ENCODE results near the gene SLC22A17. TPM values are rescaled to one million over a fixed set of nuclear protein-coding genes. Genes with fewer than 3 reads are reported as not detected.

The SLC22A17 gene
- total and polyA plus RNA-seq, 2 of the 13 experiments (the other 11 are each of a cell fraction or from before 2014, with no cell fraction given): 0.95 to 1.1 TPM

DNA sequence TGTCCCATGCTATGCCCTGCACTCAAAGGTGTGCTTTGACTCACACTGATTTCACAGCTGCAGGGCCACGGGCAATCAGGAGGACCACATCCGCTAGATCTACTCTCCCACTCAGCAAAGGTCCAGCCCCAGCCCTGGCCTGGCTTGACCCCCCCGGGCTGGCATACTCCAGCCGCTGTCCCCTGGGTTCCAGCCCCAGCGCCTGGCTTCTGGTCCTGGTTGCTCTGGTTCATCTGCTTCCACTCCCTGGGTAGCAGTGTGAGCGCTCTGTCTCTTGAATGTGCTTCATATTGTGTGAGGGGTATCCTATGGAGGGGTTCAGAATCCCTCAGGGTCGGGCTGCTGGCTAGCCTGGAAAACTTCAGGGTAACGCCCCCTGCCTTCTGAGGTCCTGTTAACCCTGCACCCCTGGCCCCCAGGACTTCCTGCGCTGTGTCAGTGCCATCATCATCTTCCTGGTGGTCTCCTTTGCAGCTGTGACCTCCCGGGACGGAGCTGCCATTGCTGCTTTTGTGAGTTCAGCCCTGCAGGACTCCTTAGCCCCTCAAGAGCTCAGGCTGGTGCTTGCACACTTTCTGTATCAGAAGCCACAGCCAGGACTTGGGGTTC, 26.0 kb upstream of the SLC22A17 start:
- Histone ChIP-seq H3K4me3 (replicated peaks in 1 of 3; ENCODE audit: insufficient read depth in 1 of 3, low read depth in 2 of 3, low read length in 3 of 3) (no peak overlapping the region), H3K9me3 (ENCODE audit: low read length) (no peaks in the 10 kb centered on the region), H3K9ac (ENCODE audit: insufficient read depth, low read depth, low read length) (no peak overlapping the region), H2AFZ (ENCODE audit: low read length) (no peak overlapping the region), H3K4me2 (ENCODE audit: low read depth, low read length) (no peak overlapping the region), H3K36me3 (replicated peaks in 1 of 2; ENCODE audit: control insufficient read depth in 1 of 2, insufficient read depth in 2 of 2, low read length in 2 of 2) (no peaks in the 10 kb centered on the region), H3K79me2 (ENCODE audit: insufficient read depth, low read length) (no peaks in the 10 kb centered on the region), H4K20me1 (ENCODE audit: insufficient read depth, low read length) (no peaks in the 10 kb centered on the region), H3K4me1 (ENCODE audit: insufficient read depth, low read length) (no peaks in the 10 kb centered on the region), H3K27ac (ENCODE audit: extremely low read length, insufficient read depth, low read length) (no peak overlapping the region), H3K27me3 (ENCODE audit: control insufficient read depth in 1 of 2, insufficient read depth in 2 of 2, low read length in 2 of 2) (peaks cover 26 to 89% of the 10 kb centered on the region in 2 experiments)
- 10% methylated on average over 11 of the region's 11 CpGs for WGBS (ENCODE audit: low lambda C conversion rate)
- FAIRE-seq (no peak), ATAC-seq (no peak), DNase-seq (ENCODE audit: low spot score) (no peak)
- intact Hi-C loops (cut with micrococcal nuclease; ENCODE audit: unreplicated experiment): no loop called here
- in situ Hi-C loops (cut with HindIII; ENCODE audit: extremely low pct_ligation_motif_present, low pct_unique_long_range_greater_than_20kb): loop anchor here (5.0 kb wide), 2 partner anchors 51 to 116 kb away; no protein-coding TSS in a partner anchor
- TF ChIP-seq ZKSCAN1 (IDR thresholded peaks at IDR 0.05; ENCODE audit: low read length): no peak
- peak; percentile 44 for TF ChIP-seq ZNF883 (CRISPR knock-in tag; IDR thresholded peaks at IDR 0.05; ENCODE audit: not compliant biosample characterization)
- TF ChIP-seq EED (CRISPR knock-in tag; IDR thresholded peaks at IDR 0.05): 0 out of 2 replicates have a peak, but pooled peaks have one; percentile 29
- CTCF ChIA-PET (ENCODE audit: low intra/inter-chr PET ratio, low total read pairs): interaction anchor here (5.1 to 5.9 kb wide), 2 partner anchors 51 to 113 kb away, joined by 96 to 111 read pairs; no protein-coding TSS in a partner anchor
- POLR2A ChIA-PET: interaction anchor here (1.2 kb wide), 1 partner anchor 52 kb away, joined by 3 read pairs; no protein-coding TSS in a partner anchor
- no TSS peak for BruUV-seq (replicated peaks)

GRCh38 chr14:23377573-23378563, 25.2 kb upstream of the SLC22A17 start:
- ATAC-seq: peak; percentile 2; the same call in 1 of the 3 replicates
- FAIRE-seq: no peak
- no peak overlapping the region for H3K4me3 ChIP-seq (replicated peaks in 1 of 3; ENCODE audit: insufficient read depth in 1 of 3, low read depth in 2 of 3, low read length in 3 of 3)
- BruUV-seq (replicated peaks): no TSS peak
- no peak overlapping the region for H3K4me2 ChIP-seq (ENCODE audit: low read depth, low read length)
- WGBS (ENCODE audit: low lambda C conversion rate): 14% methylated on average over 14 of the region's 14 CpGs
- intact Hi-C loops (cut with micrococcal nuclease; ENCODE audit: unreplicated experiment) (no loop called here), in situ Hi-C loops (cut with HindIII; ENCODE audit: extremely low pct_ligation_motif_present, low pct_unique_long_range_greater_than_20kb) (loop anchor here (5.0 kb wide), 2 partner anchors 51 to 116 kb away; no protein-coding TSS in a partner anchor)
- peaks cover 26 to 88% of the 10 kb centered on the region in 2 experiments for H3K27me3 ChIP-seq (ENCODE audit: control insufficient read depth in 1 of 2, insufficient read depth in 2 of 2, low read length in 2 of 2)
- no peaks in the 10 kb centered on the region for H3K9me3 ChIP-seq (ENCODE audit: low read length)
- H4K20me1 ChIP-seq (ENCODE audit: insufficient read depth, low read length): no peaks in the 10 kb centered on the region
- H3K79me2 ChIP-seq (ENCODE audit: insufficient read depth, low read length): no peaks in the 10 kb centered on the region
- no peak overlapping the region for H3K9ac ChIP-seq (ENCODE audit: insufficient read depth, low read depth, low read length)
- H3K36me3 ChIP-seq (replicated peaks in 1 of 2; ENCODE audit: control insufficient read depth in 1 of 2, insufficient read depth in 2 of 2, low read length in 2 of 2): no peaks in the 10 kb centered on the region
- no peaks in the 10 kb centered on the region for H3K4me1 ChIP-seq (ENCODE audit: insufficient read depth, low read length)
- no peak overlapping the region for H3K27ac ChIP-seq (ENCODE audit: extremely low read length, insufficient read depth, low read length)
- CTCF ChIA-PET (ENCODE audit: low intra/inter-chr PET ratio, low total read pairs): interaction anchor here (5.1 to 5.9 kb wide), 2 partner anchors 50 to 112 kb away, joined by 96 to 111 read pairs; no protein-coding TSS in a partner anchor
- TF ChIP-seq KLF13 (CRISPR knock-in tag; IDR thresholded peaks at IDR 0.05) (0 out of 2 replicates have a peak, but pooled peaks have one; percentile 13), ARID4A (CRISPR knock-in tag; IDR thresholded peaks at IDR 0.05; ENCODE audit: borderline replicate concordance) (0 out of 2 replicates have a peak, but pooled peaks have one; percentile 15), ZNF121 (CRISPR knock-in tag; IDR thresholded peaks at IDR 0.05) (no peak)
- H2AFZ ChIP-seq (ENCODE audit: low read length): no peak overlapping the region
- POLR2A ChIA-PET: interaction anchor here (1.2 kb wide), 2 partner anchors 51 to 56 kb away, joined by 3 to 4 read pairs; no protein-coding TSS in a partner anchor
- DNase-seq (ENCODE audit: low spot score): no peak
